Neural progenitor cell (in vitro differentiated cells): ENCODE data around the gene HNRNPM. TPM values are rescaled to one million over a fixed set of nuclear protein-coding genes. Genes with fewer than 3 reads are reported as not detected.

ENCODE experiments used
- DNase-seq: peaks from one replicate; pipeline ENCODE4 v3.0.0-alpha.2; 2016; ENCODE audit warnings: low spot score
- H2AFZ ChIP-seq: fragments of 200-600 bp; sonication (generic); replicated peaks from 2 replicates; pipeline ENCODE4 v1.6.1; 2016; ENCODE audit warnings: antibody characterized with exemption
- H3F3A ChIP-seq: fragments of 200-600 bp; sonication (generic); 2 replicates; pipeline ENCODE4 v1.6.1; 2016; ENCODE audit warnings: antibody characterized with exemption, low read depth
- H3K27ac ChIP-seq: fragments of 200-600 bp; sonication (generic); 2 replicates; pipeline ENCODE4 v1.5.1; 2016; ENCODE audit warnings: mild to moderate bottlenecking
- H3K27me3 ChIP-seq: fragments of 200-600 bp; sonication (generic); 2 replicates; pipeline ENCODE4 v1.6.1; 2016; ENCODE audit warnings: mild to moderate bottlenecking, moderate library complexity
- H3K36me3 ChIP-seq: fragments of 200-600 bp; sonication (generic); 2 replicates; pipeline ENCODE4 v1.5.1; 2016
- H3K4me1 ChIP-seq: fragments of 200-600 bp; sonication (generic); 2 replicates; pipeline ENCODE4 v1.6.1; 2016; ENCODE audit warnings: mixed run types
- H3K4me2 ChIP-seq: fragments of 200-600 bp; sonication (generic); 2 replicates; pipeline ENCODE4 v1.6.1; 2016
- H3K4me3 ChIP-seq: fragments of 200-600 bp; sonication (generic); 2 replicates; pipeline ENCODE4 v1.5.1; 2016
- H3K79me2 ChIP-seq: fragments of 200-600 bp; sonication (generic); 2 replicates; pipeline ENCODE4 v1.6.1; 2016; ENCODE audit warnings: low read depth
- H3K9ac ChIP-seq: fragments of 200-600 bp; sonication (generic); 2 replicates; pipeline ENCODE4 v1.6.1; 2016
- H3K9me3 ChIP-seq: fragments of 200-600 bp; sonication (generic); 2 replicates; pipeline ENCODE4 v1.5.1; 2016; ENCODE audit warnings: low read depth
- H4K20me1 ChIP-seq: fragments of 200-600 bp; sonication (generic); 2 replicates; pipeline ENCODE4 v1.6.1; 2016; ENCODE audit warnings: low read depth
- H3K27ac Mint-ChIP-seq: 3 replicates; pipeline ENCODE4 v1.8.0; 2021; ENCODE audit warnings: mixed read lengths
- H3K27me3 Mint-ChIP-seq: 2 replicates; pipeline ENCODE4 v1.8.0; 2022; ENCODE audit warnings: low read depth, mild to moderate bottlenecking, inconsistent platforms, moderate library complexity, mixed read lengths; ENCODE audit not compliant: insufficient read depth
- H3K36me3 Mint-ChIP-seq: 3 replicates; pipeline ENCODE4 v1.8.0; 2021; ENCODE audit warnings: mixed read lengths
- H3K4me1 Mint-ChIP-seq: 3 replicates; pipeline ENCODE4 v1.8.0; 2021; ENCODE audit warnings: mixed read lengths
- H3K4me3 Mint-ChIP-seq: 3 replicates; pipeline ENCODE4 v1.8.0; 2021; ENCODE audit warnings: mild to moderate bottlenecking, moderate library complexity, mixed read lengths
- H3K9me3 Mint-ChIP-seq: 3 replicates; pipeline ENCODE4 v1.8.0; 2020; ENCODE audit warnings: mixed read lengths
- CTCF ChIP-seq: fragments of 200-600 bp; sonication (generic); IDR thresholded peaks from 2 replicates; pipeline ENCODE4 v1.5.1; 2017; ENCODE audit warnings: antibody characterized with exemption, mild to moderate bottlenecking
- EZH2 ChIP-seq: fragments of 200-600 bp; sonication (generic); IDR thresholded peaks from 2 replicates; pipeline ENCODE4 v1.6.1; 2017; ENCODE audit warnings: antibody characterized with exemption, mild to moderate bottlenecking, moderate library complexity
- EZH2phosphoT487 ChIP-seq: fragments of 200-600 bp; sonication (generic); IDR thresholded peaks from 2 replicates; pipeline ENCODE4 v1.6.1; 2017; ENCODE audit warnings: antibody characterized with exemption
- total RNA-seq: library from RNA; depleted of rRNA; stranded (reverse); fragments of >200 nt; gene quantifications from 2 replicates; pipeline ENCODE4 v1.2.3, GENCODE V29; 2015; ENCODE audit warnings: low replicate concordance

Gene HNRNPM
- total RNA-seq, 1 donor from 2014 or later = 118 TPM

GRCh38 chr19:8429044-8429443 is 15.7 kb upstream of the HNRNPM start:
- no peaks in the 10 kb centered on the region for H4K20me1 ChIP-seq
- TF ChIP-seq EZH2 (no peak), CTCF (no peak), EZH2phosphoT487 (no peak)
- H3F3A ChIP-seq = no peaks in the 10 kb centered on the region
- no peak overlapping the region for H3K4me2 ChIP-seq
- peaks cover 2% of the 10 kb centered on the region for H3K27me3 Mint-ChIP-seq
- H3K9me3 ChIP-seq = no peaks in the 10 kb centered on the region
- no peak for DNase-seq
- no peaks in the 10 kb centered on the region for H3K4me1 ChIP-seq
- H3K27ac ChIP-seq = no peak overlapping the region
- no peaks in the 10 kb centered on the region for H3K79me2 ChIP-seq
- H3K27ac Mint-ChIP-seq = no peak overlapping the region
- H3K36me3 Mint-ChIP-seq = no peaks in the 10 kb centered on the region
- no peak overlapping the region for H3K9ac ChIP-seq
- H3K4me3 Mint-ChIP-seq = no peak overlapping the region
- H3K36me3 ChIP-seq = no peaks in the 10 kb centered on the region
- H3K27me3 ChIP-seq = no peaks in the 10 kb centered on the region
- no peak overlapping the region for H2AFZ ChIP-seq
- peaks cover 1% of the 10 kb centered on the region for H3K4me1 Mint-ChIP-seq
- no peaks in the 10 kb centered on the region for H3K9me3 Mint-ChIP-seq
- H3K4me3 ChIP-seq = no peak overlapping the region

DNA sequence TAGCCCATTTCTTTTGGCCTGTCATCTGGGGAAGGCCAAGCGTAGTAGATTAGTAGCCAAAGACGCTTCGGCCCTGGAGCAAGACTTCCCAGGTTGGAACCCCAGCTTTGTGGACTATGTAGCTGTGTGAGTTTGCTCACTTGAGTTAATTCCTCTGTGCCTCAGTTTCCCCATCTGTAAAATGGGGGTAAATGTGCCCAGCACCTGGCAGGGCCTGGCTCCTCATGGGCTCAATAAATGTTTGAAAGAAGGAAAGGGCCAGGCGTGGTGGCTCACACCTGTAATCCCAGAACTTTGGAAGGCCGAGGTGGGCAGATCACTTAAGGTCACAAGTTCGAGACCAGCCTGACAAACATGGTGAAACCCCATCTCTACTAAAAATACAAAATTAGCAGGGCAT is 14.9 kb upstream of the HNRNPM start:
- DNase-seq = no peak
- no peak overlapping the region for H3K4me3 Mint-ChIP-seq

DNA sequence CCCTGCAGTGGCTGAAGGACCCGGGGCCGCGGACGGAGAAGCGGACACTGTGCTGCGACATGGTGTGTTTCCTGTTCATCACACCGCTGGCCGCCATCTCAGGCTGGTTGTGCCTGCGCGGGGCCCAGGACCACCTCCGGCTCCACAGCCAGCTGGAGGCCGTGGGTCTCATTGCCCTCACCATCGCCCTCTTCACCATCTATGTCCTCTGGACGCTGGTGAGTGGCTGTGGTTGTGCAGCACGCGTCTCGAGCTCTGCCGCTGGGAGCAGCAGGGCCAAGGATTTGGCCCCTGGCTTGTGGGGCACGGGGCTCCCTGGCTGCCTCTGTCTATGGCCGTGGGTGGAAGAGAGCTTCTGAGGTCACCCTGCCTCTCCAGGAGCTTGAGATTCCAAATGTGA is 14.1 kb upstream of the HNRNPM start:
- Histone ChIP-seq H3K9me3 (no peaks in the 10 kb centered on the region), H3K4me3 (no peak overlapping the region), H3K4me1 (no peaks in the 10 kb centered on the region), H3K79me2 (no peaks in the 10 kb centered on the region), H3K4me2 (no peak overlapping the region), H3K36me3 (no peaks in the 10 kb centered on the region), H3K27me3 (no peaks in the 10 kb centered on the region), H4K20me1 (no peaks in the 10 kb centered on the region), H2AFZ (no peak overlapping the region), H3K9ac (no peak overlapping the region), H3F3A (no peaks in the 10 kb centered on the region), H3K27ac (no peak overlapping the region)
- Mint-ChIP-seq H3K9me3 (no peaks in the 10 kb centered on the region), H3K27ac (peak overlapping the region; percentile 67), H3K27me3 (no peaks in the 10 kb centered on the region), H3K4me3 (no peak overlapping the region), H3K36me3 (peaks cover 2% of the 10 kb centered on the region), H3K4me1 (no peaks in the 10 kb centered on the region)
- TF ChIP-seq EZH2 = no peak
- no peak for TF ChIP-seq CTCF
- no peak for TF ChIP-seq EZH2phosphoT487
- no peak for DNase-seq

More for the DNA sequence above, 14.9 kb upstream of the HNRNPM start:
- no peaks in the 10 kb centered on the region for H3K9me3 ChIP-seq
- no peaks in the 10 kb centered on the region for H3K4me1 ChIP-seq
- no peaks in the 10 kb centered on the region for H3K79me2 ChIP-seq
- no peak overlapping the region for H3K4me3 ChIP-seq
- no peaks in the 10 kb centered on the region for H3K4me1 Mint-ChIP-seq
- no peak overlapping the region for H2AFZ ChIP-seq
- no peak overlapping the region for H3K27ac ChIP-seq
- H3K36me3 ChIP-seq = no peaks in the 10 kb centered on the region
- no peaks in the 10 kb centered on the region for H3F3A ChIP-seq
- H3K9me3 Mint-ChIP-seq = no peaks in the 10 kb centered on the region
- no peak overlapping the region for H3K4me2 ChIP-seq
- H3K27ac Mint-ChIP-seq = no peak overlapping the region
- H3K27me3 Mint-ChIP-seq = no peaks in the 10 kb centered on the region
- H3K9ac ChIP-seq = no peak overlapping the region
- H3K27me3 ChIP-seq = no peaks in the 10 kb centered on the region
- no peak for TF ChIP-seq EZH2
- TF ChIP-seq EZH2phosphoT487 = no peak
- no peak for TF ChIP-seq CTCF
- no peaks in the 10 kb centered on the region for H3K36me3 Mint-ChIP-seq
- H4K20me1 ChIP-seq = no peaks in the 10 kb centered on the region
